ENCODE results near the gene XIRP1. TPM values are rescaled to one million over a fixed set of nuclear protein-coding genes. Genes with fewer than 3 reads are reported as not detected.

The XIRP1 gene
- total and polyA plus RNA-seq, 2 experiments from 2014 or later = 136 to 315 TPM

DNA sequence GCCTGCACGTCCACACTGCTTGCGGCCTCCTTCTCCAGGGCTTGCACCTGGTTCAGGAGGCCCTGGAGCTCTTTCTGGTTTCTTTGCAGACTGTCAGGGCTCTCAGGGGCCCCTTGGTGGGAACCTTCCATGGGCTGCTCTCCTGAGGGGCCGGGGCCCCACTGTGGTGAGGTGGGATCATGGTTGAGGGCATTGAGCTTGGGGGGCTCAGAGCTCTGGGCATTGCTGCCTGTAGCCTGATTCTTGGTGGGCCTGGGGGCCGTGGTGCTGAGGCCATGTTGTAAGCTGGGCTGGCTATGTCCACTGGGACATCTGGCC is 7.5 kb downstream of the XIRP1 start:
- Histone ChIP-seq H3K4me3 (no peak overlapping the region), H3K27ac (peak overlapping the region; percentile 49), H3K27me3 (no peaks in the 10 kb centered on the region), H3K9me3 (ENCODE audit: low read depth) (no peaks in the 10 kb centered on the region), H3K4me1 (ENCODE audit: low read depth) (peaks cover 6% of the 10 kb centered on the region), H3K36me3 (peaks cover 62% of the 10 kb centered on the region)
- no peak for DNase-seq (ENCODE audit: low read depth in 1 of 2, low spot score in 1 of 2)
- TF ChIP-seq, protein P1, sequence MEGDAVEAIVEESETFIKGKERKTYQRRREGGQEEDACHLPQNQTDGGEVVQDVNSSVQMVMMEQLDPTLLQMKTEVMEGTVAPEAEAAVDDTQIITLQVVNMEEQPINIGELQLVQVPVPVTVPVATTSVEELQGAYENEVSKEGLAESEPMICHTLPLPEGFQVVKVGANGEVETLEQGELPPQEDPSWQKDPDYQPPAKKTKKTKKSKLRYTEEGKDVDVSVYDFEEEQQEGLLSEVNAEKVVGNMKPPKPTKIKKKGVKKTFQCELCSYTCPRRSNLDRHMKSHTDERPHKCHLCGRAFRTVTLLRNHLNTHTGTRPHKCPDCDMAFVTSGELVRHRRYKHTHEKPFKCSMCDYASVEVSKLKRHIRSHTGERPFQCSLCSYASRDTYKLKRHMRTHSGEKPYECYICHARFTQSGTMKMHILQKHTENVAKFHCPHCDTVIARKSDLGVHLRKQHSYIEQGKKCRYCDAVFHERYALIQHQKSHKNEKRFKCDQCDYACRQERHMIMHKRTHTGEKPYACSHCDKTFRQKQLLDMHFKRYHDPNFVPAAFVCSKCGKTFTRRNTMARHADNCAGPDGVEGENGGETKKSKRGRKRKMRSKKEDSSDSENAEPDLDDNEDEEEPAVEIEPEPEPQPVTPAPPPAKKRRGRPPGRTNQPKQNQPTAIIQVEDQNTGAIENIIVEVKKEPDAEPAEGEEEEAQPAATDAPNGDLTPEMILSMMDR (IDR thresholded peaks at IDR 0.05; ENCODE audit: low read depth, low read length) = no peak

DNA sequence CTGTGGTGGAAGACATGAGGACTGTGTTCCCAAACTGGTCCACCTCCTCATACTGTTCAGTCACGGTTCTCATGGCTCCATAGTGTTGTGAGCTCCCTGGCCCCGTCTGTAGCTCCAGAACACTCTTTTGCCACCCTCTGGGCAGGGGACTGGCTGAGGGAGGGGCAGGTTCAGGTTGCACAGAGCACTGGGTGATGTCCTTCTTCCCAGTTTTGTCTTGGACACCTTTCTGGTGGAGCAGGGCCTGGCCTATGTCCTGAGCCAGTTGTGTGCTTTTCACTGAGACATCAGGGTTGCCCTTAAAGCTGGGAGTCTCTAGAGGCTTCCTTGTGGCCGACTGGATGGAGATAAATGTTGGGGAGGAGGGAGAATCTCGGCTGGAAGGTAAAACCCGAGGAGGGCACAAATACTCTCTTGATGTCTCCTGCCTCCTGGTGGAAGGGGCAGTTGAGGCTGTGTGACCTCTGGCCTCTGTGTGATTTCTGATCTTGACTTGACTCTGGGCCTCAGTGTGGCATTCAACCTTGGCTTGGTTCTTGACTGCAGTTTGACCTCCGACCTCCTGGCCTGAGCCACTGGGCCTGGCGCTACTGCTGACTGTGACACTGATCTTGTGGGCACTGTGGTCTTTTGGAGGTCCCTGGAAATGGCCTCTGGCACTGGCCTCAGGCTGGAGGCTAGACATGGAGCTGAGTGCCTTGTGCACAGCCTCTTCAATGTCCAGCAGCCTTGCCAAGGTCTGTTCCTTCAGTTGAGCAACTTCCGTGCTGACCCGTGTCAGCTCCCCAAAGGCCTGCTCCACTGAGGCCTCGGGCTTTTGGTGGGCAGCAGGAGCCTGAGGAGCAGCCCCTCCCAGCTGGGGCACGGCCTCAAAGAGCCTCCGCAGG is 8.1 kb downstream of the XIRP1 start:
- Histone ChIP-seq H3K27ac (peak overlapping the region; percentile 53), H3K27me3 (no peaks in the 10 kb centered on the region), H3K4me3 (no peak overlapping the region), H3K4me1 (ENCODE audit: low read depth) (peaks cover 8% of the 10 kb centered on the region), H3K9me3 (ENCODE audit: low read depth) (no peaks in the 10 kb centered on the region), H3K36me3 (peaks cover 60% of the 10 kb centered on the region)
- TF ChIP-seq, protein P1 (IDR thresholded peaks at IDR 0.05; ENCODE audit: low read depth, low read length) = no peak
- no peak for DNase-seq (ENCODE audit: low read depth in 1 of 2, low spot score in 1 of 2)

DNA sequence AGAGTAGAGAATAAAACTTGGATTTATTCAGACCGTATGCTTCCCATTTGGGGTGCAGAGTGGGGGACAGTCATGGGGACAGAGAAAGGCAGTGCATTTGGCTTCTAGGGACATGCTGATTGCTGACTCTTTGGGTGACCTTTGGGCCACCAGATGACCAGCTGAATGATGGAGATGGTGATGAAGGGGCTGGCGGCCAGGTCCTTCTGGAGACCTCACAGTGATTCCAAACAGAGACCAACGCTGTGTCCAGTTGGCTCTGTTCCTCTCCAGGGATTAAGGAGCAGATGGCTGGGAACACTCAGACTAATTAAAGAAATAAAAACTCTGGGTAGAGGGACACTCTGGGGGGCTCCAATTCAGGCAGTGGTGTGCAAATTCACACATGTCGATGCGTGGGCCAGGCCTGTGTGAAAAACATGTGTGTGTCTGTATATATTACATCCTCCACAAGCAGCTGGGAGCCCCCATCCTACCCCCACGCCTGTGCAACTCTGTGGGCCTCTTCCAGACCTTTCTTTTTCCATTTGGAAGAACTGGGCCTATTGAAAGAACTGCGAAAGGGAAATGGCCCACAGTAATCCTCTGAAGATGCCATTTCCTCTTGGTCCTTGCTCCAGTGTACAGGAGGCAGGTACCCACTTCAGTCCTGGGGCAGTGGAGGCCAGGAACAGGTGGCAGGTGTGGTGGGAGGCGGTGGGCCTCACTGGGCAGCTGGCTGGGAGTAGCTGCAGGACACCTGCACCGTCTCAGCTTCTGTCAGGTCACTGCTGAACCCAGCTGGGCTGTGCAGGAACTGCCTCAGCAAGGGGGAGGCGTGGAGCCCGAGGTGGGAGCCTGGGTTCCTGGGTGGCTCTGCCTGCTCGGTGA is 8.9 kb downstream of the XIRP1 start:
- H3K27ac ChIP-seq = peak overlapping the region; percentile 53
- no peak overlapping the region for H3K4me3 ChIP-seq
- peaks cover 52% of the 10 kb centered on the region for H3K36me3 ChIP-seq
- H3K9me3 ChIP-seq (ENCODE audit: low read depth) = no peaks in the 10 kb centered on the region
- no peaks in the 10 kb centered on the region for H3K27me3 ChIP-seq
- TF ChIP-seq, protein P1 (IDR thresholded peaks at IDR 0.05; ENCODE audit: low read depth, low read length) = no peak
- no peak for DNase-seq (ENCODE audit: low read depth in 1 of 2, low spot score in 1 of 2)
- H3K4me1 ChIP-seq (ENCODE audit: low read depth) = peaks cover 10% of the 10 kb centered on the region

DNA sequence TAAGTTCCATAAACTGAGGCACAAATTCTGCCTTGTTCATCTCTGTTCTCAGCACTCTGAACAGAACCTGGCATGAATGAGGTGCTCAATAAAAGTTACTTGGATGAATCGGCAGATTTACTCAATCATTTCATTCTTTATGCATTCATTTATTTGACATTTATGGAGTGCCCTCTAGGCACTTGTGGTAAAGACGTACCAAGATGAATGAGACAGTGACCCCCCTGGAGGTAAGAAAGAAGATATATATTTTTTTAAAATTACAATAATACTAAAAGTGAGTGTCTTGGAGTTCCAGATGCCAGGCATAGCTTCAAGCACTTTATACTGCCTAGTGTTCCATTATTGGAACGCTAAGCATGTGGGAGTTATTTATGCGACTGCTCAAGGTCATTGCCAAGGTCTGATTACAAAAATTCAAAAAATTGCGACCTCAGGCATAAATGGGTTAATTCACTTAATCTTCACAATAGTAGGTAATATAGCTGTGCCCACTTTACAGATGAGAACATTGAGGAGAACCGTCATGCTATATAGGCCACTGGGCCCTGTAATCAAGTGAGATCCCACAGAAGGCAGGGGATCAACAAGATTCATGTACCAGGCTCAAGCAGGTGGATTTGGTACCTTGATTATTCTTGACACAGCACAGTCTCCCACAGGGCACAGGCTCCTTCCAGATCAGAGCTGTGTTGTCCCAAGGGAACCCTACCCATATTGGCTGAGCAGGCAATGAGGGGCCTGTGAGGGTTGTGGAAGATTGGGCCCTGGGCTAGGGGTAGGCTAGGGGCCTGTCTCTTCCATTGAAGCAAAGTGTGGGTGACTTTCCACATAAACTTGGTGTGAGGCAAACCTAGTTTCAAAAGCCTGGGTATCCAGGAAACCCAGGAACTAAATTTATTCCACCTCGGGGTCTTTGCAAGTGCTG is 10.7 kb downstream of the XIRP1 start:
- Histone ChIP-seq H3K27ac (peak overlapping the region; percentile 14), H3K9me3 (ENCODE audit: low read depth) (no peaks in the 10 kb centered on the region), H3K36me3 (peaks cover 36% of the 10 kb centered on the region), H3K4me3 (peak overlapping the region; percentile 30), H3K4me1 (ENCODE audit: low read depth) (peaks cover 15% of the 10 kb centered on the region), H3K27me3 (no peaks in the 10 kb centered on the region)
- TF ChIP-seq, protein P1 (IDR thresholded peaks at IDR 0.05; ENCODE audit: low read depth, low read length) = no peak
- DNase-seq (ENCODE audit: low read depth in 1 of 2, low spot score in 1 of 2) = no peak

All from cardiac muscle cell (in vitro differentiated cells and primary cell).